ENCODE measurements around the gene SLC35F2.

DNA sequence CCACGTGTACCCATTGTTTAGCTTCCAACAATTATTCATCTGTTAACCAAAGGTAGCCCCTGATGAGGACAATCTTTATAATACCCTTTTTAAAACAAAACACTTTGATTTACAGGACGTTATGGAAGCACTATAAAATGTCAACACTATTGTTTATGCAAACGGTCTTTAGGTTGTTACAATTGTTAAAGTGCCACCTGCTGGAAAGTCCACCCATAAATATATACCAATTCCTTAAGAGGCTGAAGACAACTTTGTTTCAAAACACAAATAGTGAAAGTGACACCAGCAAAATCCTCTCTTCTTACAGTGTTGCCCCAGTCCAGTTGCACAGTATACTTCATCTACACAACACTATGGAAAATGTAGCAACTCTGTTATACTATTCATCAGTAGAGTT, 77.8 kb downstream of the SLC35F2 start:
- TF ChIP-seq, protein P1, sequence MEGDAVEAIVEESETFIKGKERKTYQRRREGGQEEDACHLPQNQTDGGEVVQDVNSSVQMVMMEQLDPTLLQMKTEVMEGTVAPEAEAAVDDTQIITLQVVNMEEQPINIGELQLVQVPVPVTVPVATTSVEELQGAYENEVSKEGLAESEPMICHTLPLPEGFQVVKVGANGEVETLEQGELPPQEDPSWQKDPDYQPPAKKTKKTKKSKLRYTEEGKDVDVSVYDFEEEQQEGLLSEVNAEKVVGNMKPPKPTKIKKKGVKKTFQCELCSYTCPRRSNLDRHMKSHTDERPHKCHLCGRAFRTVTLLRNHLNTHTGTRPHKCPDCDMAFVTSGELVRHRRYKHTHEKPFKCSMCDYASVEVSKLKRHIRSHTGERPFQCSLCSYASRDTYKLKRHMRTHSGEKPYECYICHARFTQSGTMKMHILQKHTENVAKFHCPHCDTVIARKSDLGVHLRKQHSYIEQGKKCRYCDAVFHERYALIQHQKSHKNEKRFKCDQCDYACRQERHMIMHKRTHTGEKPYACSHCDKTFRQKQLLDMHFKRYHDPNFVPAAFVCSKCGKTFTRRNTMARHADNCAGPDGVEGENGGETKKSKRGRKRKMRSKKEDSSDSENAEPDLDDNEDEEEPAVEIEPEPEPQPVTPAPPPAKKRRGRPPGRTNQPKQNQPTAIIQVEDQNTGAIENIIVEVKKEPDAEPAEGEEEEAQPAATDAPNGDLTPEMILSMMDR (IDR thresholded peaks at IDR 0.05), result no peak
- TF ChIP-seq POLR2A (IDR thresholded peaks at IDR 0.05) (no peak), POLR2AphosphoS5 (IDR thresholded peaks at IDR 0.05) (no peak)

All from gastroesophageal sphincter (tissue), 3 donors.